Fibroblast of the aortic adventitia (primary cell): ENCODE results near the gene NUP153. TPM values are rescaled to one million over a fixed set of nuclear protein-coding genes. Genes with fewer than 3 reads are reported as not detected.

Experiments used
- DNase-seq: peaks from one replicate; pipeline ENCODE4 v3.0.0-alpha.2; 2010; ENCODE audit warnings: low read depth
- H3K4me3 ChIP-seq: 2 replicates; pipeline ENCODE4 v1.5.1; 2011; ENCODE audit warnings: low read depth, mild to moderate bottlenecking, control low read depth, low read length, moderate library complexity
- total RNA-seq: library from RNA; depleted of rRNA; stranded (reverse); fragments of >200 nt; gene quantifications from 2 replicates; pipeline ENCODE4 v1.2.3, GENCODE V29; 2012; ENCODE audit warnings: low replicate concordance
- TF ChIP-seq, protein P1 (sequence below): IDR thresholded peaks from 2 replicates; pipeline ENCODE4 v1.5.1; 2011; ENCODE audit warnings: mild to moderate bottlenecking, low read length, control low read depth, inconsistent platforms; ENCODE audit not compliant: insufficient read depth

The NUP153 gene
- total RNA-seq, 1 donor: 47.5 TPM

DNA sequence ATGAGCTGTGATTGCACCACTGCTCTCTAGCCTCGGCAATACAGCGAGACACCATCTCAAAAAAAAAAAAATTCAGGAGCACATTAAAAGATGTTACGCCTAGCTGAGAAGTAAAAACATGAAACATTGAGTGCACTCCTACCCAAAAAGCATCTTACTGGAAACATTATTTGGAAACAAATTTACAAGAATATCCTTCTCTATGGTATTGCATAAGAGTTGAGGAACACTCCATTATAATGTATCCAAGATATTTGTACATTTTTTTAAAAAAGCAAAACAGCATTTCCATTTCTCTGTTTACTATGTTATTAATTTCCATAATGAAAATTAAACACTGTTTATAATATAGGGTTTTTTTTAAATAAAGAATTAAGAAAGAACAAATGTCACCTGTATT, 58.0 kb downstream of the NUP153 start:
- TF ChIP-seq, protein P1, sequence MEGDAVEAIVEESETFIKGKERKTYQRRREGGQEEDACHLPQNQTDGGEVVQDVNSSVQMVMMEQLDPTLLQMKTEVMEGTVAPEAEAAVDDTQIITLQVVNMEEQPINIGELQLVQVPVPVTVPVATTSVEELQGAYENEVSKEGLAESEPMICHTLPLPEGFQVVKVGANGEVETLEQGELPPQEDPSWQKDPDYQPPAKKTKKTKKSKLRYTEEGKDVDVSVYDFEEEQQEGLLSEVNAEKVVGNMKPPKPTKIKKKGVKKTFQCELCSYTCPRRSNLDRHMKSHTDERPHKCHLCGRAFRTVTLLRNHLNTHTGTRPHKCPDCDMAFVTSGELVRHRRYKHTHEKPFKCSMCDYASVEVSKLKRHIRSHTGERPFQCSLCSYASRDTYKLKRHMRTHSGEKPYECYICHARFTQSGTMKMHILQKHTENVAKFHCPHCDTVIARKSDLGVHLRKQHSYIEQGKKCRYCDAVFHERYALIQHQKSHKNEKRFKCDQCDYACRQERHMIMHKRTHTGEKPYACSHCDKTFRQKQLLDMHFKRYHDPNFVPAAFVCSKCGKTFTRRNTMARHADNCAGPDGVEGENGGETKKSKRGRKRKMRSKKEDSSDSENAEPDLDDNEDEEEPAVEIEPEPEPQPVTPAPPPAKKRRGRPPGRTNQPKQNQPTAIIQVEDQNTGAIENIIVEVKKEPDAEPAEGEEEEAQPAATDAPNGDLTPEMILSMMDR: no peak
- DNase-seq: no peak

DNA sequence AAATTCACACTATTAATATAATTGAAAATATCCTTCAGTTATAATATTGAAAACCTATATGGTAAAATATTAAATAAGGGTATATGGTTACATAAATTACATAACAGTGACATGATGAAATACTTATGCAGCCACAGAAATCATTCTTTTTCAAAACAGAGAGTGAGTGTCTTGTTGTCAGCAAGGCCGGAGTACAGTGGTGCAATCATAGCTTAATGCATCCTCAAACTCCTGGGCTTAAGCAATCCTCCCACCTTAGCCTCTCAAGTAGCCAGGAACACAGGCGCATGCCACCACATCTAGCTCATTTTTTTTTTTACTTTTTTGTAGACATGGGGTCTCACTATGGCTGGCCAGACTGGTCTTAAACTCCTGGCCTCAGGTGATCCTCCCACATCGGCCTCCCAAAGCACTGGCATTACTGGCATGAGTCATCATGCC, 66.2 kb downstream of the NUP153 start:
- TF ChIP-seq, protein P1: no peak
- H3K4me3 ChIP-seq: no peak overlapping the region
- DNase-seq: peak; percentile 36

More for the DNA sequence above, 58.0 kb downstream of the NUP153 start:
- H3K4me3 ChIP-seq: no peak overlapping the region

DNA sequence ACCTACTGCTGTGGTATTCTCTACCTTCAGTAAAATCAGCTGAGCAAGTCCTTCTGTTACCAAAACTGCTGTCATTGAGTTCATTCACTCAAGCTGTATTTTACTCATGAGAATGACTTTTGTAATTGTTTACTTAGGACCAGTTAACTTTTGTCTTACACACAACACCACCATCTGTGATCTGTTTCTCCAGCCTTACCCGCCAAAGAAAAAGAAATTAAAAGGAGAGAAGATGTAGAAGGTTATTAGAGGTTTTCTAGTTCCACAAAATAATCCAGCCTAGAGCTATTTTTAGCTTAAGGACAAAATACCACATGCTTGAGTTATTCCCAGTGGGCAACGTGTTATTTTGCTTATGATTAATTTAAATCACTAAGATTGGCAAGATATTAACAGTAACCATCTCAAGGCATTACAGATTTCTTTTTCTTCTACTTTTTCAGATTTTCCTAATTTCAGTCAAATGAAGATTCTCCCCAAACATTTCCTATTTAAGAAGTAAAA, 68.5 kb downstream of the NUP153 start:
- no peak overlapping the region for H3K4me3 ChIP-seq
- peak; percentile 11 for DNase-seq
- TF ChIP-seq, protein P1: no peak

DNA sequence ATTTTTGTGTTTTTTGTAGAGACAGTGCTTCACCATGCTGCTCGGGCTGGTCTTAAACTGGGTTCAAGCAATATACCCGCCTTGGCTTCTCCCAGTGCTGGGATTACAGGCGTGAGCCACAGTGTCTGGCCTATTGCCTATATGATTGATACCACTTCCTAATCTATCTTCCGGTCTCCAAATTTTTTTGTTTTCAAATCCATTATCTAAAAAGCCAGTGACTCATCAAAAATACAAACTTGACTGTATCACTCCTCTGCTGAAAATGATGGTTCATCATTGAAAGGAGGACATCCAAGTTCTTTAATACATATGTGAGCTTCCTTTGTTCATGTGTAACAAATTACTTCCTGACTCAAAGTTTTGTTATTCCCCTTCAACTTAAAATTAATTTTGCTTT, 71.2 kb downstream of the NUP153 start:
- no peak overlapping the region for H3K4me3 ChIP-seq
- no peak for DNase-seq
- TF ChIP-seq, protein P1: no peak

DNA sequence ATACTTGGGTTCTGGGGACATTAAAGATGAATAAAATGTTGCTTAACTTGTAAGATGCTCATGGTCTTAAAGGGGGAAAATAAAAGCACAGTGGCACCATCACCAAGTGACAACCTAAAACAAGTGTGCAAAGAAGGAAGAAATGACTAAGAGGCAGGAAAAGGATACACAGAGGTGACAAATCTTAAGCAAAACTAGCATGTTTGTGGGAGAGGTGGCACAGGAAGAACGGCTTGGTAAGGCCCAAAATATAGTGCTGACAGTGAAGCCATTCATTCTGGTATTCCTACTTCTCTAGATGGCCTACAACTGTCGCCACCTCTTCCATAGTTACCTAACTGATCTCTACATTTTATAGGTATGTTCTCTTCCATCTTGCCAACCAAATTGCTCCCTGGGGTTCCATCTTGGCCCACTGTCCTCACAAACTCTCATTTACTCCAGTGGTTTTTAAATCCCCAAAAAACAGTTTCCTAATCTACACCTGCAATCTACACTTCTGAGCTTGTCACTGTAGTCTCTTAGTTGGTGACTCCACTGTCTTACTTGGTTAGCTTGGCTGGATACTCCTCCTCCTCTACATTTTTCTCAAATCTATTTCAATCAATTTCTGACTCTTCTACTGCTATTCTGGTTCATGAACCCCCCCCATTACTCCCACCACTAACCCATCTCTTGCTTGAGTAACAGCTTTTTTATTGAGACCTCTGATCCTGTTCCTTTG, 73.1 kb downstream of the NUP153 start:
- TF ChIP-seq, protein P1: no peak
- no peak overlapping the region for H3K4me3 ChIP-seq
- no peak for DNase-seq

DNA sequence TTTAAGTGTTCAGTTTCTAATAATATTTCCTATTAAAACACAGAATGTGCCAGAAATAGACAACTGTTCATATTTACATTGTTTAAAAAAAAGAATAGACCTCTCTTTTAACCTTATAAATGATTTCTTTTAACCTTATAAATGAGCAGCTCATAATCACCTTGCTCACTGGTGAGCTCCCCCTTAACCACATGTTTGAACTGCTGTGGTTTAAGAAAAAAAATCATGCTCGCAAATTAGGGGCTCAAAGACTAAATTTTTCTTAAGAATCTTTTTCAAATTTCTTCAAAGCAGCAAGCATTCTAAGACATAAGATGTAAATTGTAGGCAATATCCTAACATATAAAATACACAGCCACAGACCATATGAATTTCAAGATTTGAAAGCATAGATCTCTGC, 73.8 kb downstream of the NUP153 start:
- DNase-seq: no peak
- TF ChIP-seq, protein P1: no peak
- H3K4me3 ChIP-seq: no peak overlapping the region

DNA sequence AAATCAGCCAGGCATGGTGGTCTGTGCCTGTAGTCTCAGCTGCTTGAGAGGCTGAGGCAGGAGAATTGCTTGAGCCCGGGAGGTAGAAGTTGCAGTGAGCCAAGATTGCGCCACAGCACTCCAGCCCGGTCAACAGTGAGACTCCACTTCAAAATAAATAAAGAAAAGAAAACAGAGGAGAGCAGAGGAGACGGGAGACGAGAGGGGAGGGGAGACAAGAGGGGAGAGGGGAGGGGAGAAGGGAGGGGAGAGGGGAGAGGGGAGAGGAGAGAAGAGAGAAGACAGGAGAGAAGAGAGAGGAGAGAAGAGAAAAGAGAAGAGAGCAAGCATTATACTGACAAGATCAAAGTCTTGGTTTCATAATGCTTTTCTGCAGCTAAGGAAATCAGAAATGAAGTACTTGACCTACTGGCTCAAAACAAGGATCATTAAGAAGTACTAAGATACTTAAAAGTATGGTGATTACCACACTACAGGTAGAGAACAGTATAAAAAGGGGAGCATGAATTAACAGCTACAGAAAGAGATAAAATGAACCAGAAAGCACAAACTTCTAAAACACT, 76.1 kb downstream of the NUP153 start:
- H3K4me3 ChIP-seq: no peak overlapping the region
- TF ChIP-seq, protein P1: no peak
- no peak for DNase-seq
